K562 (cell line): Measurements from ENCODE around the gene KIFC3. TPM values are rescaled to one million over a fixed set of nuclear protein-coding genes. Genes with fewer than 3 reads are reported as not detected.

Experiments
- ATAC-seq: fragments of 200-7000 bp; cut with Tn5 transposase; 3 replicates; pipeline ENCODE4 v1.9.1; 2020; ENCODE audit warnings: moderate library complexity
- BruUV-seq: library from RNA; stranded (reverse); fragments of 400-500 nt; replicated peaks from 2 replicates; lab custom pipeline; 2021; lab: Mats Ljungman, UMichigan
- CTCF ChIA-PET: fragments of 300-600 bp; formaldehyde crosslinking; extraction: SDS; loops from one replicate; lab custom pipeline; 2021; ENCODE audit warnings: low intra/inter-chr PET ratio; lab: Yijun Ruan, JAX
- POLR2A ChIA-PET: fragments of 300-600, 350-650 bp; sonication (Branson Sonifier 250); formaldehyde crosslinking; extraction: SDS; loops from one replicate; lab custom pipeline; 2021; ENCODE audit warnings: antibody characterized with exemption, inconsistent platforms; lab: Yijun Ruan, JAX
- DNase-seq, 4 experiments: peaks; one replicate each; pipeline versions ENCODE4 v3.0.0 to v3.0.0-alpha.2; 2011 to 2018; ENCODE audit warnings: low spot score in 3 of 4, mixed read lengths in 3 of 4; ENCODE audit errors: extremely low read depth in 1 of 4
- FAIRE-seq: peaks from 2 replicates; lab custom pipeline; 2011; peaks lifted over from hg19 to GRCh38; lab: Jason Lieb, UNC
- H2AFZ ChIP-seq: 2 replicates; pipeline ENCODE4 v1.6.0; 2011; ENCODE audit warnings: low read depth, low read length, control low read depth, inconsistent platforms
- H3K27ac ChIP-seq: fragments of 200-600 bp; 3 replicates; pipeline ENCODE4 v1.8.0; 2011; ENCODE audit warnings: low read depth, mild to moderate bottlenecking, control low read depth, inconsistent platforms, low read length, moderate library complexity, mixed read lengths; ENCODE audit errors: extremely low read depth
- H3K27me3 ChIP-seq, 2 experiments: fragments of 300-600 bp in 1 of 2; 2 replicates in 1 of 2; 3 replicates in 1 of 2; pipeline versions ENCODE4 v1.6.0 to v1.8.0; 2011; ENCODE audit warnings: inconsistent platforms in 2 of 2, low read length in 2 of 2, mild to moderate bottlenecking in 1 of 2, mixed read lengths in 1 of 2, moderate library complexity in 1 of 2; ENCODE audit not compliant: control insufficient read depth in 2 of 2, insufficient read depth in 2 of 2
- H3K36me3 ChIP-seq: fragments of 300-600 bp; 3 replicates; pipeline ENCODE4 v1.8.0; 2011; ENCODE audit warnings: mild to moderate bottlenecking, low read length, inconsistent platforms; ENCODE audit not compliant: control insufficient read depth, insufficient read depth
- H3K4me1 ChIP-seq, 2 experiments: fragments of 200-600 bp in 1 of 2; replicated peaks in 1 of 2; 2 replicates in 1 of 2; 3 replicates in 1 of 2; pipeline versions ENCODE4 v1.5.1 to v1.8.0; 2011; ENCODE audit warnings: inconsistent platforms in 2 of 2, low read length in 2 of 2, mild to moderate bottlenecking in 1 of 2, mixed read lengths in 1 of 2, moderate library complexity in 1 of 2; ENCODE audit not compliant: control insufficient read depth in 2 of 2, insufficient read depth in 2 of 2
- H3K4me2 ChIP-seq: 2 replicates; pipeline ENCODE4 v1.6.1; 2011; ENCODE audit warnings: low read length, control low read depth, inconsistent platforms, mixed read lengths; ENCODE audit not compliant: insufficient read depth
- H3K4me3 ChIP-seq: fragments of 200-600 bp; sonication (generic), shearing (Covaris generic); 2 replicates; pipeline ENCODE4 v1.5.1; 2016; ENCODE audit warnings: control low read depth, inconsistent platforms
- H3K79me2 ChIP-seq: fragments of 200-600 bp; 3 replicates; pipeline ENCODE4 v1.8.0; 2011; ENCODE audit warnings: low read length, inconsistent platforms; ENCODE audit not compliant: control insufficient read depth, insufficient read depth
- H3K9ac ChIP-seq, 2 experiments: 2 replicates each; pipeline versions ENCODE4 v1.6.0 to v1.6.1; 2011; ENCODE audit warnings: low read depth in 2 of 2, low read length in 2 of 2, control low read depth in 1 of 2, inconsistent platforms in 1 of 2, mild to moderate bottlenecking in 1 of 2, mixed read lengths in 1 of 2; ENCODE audit not compliant: insufficient read depth in 1 of 2
- H3K9me1 ChIP-seq: one replicate; pipeline ENCODE4 v1.6.0; 2011; ENCODE audit warnings: inconsistent platforms, mild to moderate bottlenecking, low read length, moderate library complexity; ENCODE audit not compliant: control insufficient read depth, insufficient read depth
- H3K9me3 ChIP-seq: replicated peaks from 2 replicates; pipeline ENCODE4 v1.5.1; 2011; ENCODE audit warnings: low read depth, low read length, inconsistent platforms; ENCODE audit not compliant: control insufficient read depth, insufficient read depth
- H4K20me1 ChIP-seq: replicated peaks from 2 replicates; pipeline ENCODE4 v1.6.1; 2011; ENCODE audit warnings: low read length, inconsistent platforms, mixed read lengths; ENCODE audit not compliant: control insufficient read depth, insufficient read depth
- CTCFL ChIP-seq: IDR thresholded peaks from 2 replicates; pipeline ENCODE4 v1.6.1; 2011; ENCODE audit warnings: borderline replicate concordance, low read depth, mild to moderate bottlenecking, moderate library complexity, low read length; ENCODE audit not compliant: insufficient read depth, poor library complexity, severe bottlenecking
- HDAC6 ChIP-seq: IDR thresholded peaks from 2 replicates; pipeline ENCODE4 v1.6.1; 2012; ENCODE audit warnings: low read depth, mild to moderate bottlenecking, control low read depth, inconsistent platforms, low read length, moderate library complexity
- MEF2D ChIP-seq: conservative IDR thresholded peaks from 2 replicates; pipeline ENCODE4 v1.6.1; 2016; ENCODE audit warnings: low read depth, missing genetic modification characterization, missing compliant biosample characterization
- PKNOX1 ChIP-seq: fragments of 450-650 bp; IDR thresholded peaks from 2 replicates; pipeline ENCODE4 v1.6.1; 2016
- POLR2A ChIP-seq: fragments of 450-650 bp; conservative IDR thresholded peaks from 2 replicates; pipeline ENCODE4 v1.6.1; 2016
- RBM14 ChIP-seq: fragments of 200-400 bp; formaldehyde crosslinking; IDR thresholded peaks from 2 replicates; pipeline ENCODE4 v1.6.1; 2018; ENCODE audit warnings: low read depth, mild to moderate bottlenecking, low read length, moderate library complexity, borderline replicate concordance; ENCODE audit not compliant: insufficient read depth
- RBM22 ChIP-seq: fragments of 200-400 bp; formaldehyde crosslinking; IDR thresholded peaks from 2 replicates; pipeline ENCODE4 v1.6.1; 2018; ENCODE audit warnings: low read length, low read depth; ENCODE audit not compliant: poor library complexity, severe bottlenecking
- SIX5 ChIP-seq, 2 experiments: IDR thresholded peaks; 2 replicates each; pipeline ENCODE4 v1.6.1; 2011; ENCODE audit warnings: low read length in 2 of 2, borderline replicate concordance in 1 of 2, low read depth in 1 of 2, mild to moderate bottlenecking in 1 of 2, moderate library complexity in 1 of 2; ENCODE audit not compliant: insufficient read depth in 1 of 2
- TFAP4 ChIP-seq: sonication (generic); formaldehyde crosslinking; IDR thresholded peaks from 2 replicates; pipeline ENCODE4 v1.8.0; 2022; ENCODE audit warnings: missing genetic modification reagents, mild to moderate bottlenecking, moderate library complexity, borderline replicate concordance
- ZKSCAN3 ChIP-seq: fragments of 250-450 bp; sonication (Bioruptor Pico); IDR thresholded peaks from 2 replicates; pipeline ENCODE4 v1.4.0; 2020
- ZNF224 ChIP-seq: sonication (generic); formaldehyde crosslinking; IDR thresholded peaks from 2 replicates; pipeline ENCODE4 v1.8.0; 2022; ENCODE audit warnings: mild to moderate bottlenecking, missing genetic modification reagents
- WGBS: fragments of 100-300 bp; shearing (Covaris generic); methylation state at CpG from one replicate; pipeline ENCODE4 v1.1.6; 2016; ENCODE audit warnings: low coverage, mixed read lengths; ENCODE audit not compliant: insufficient coverage; ENCODE audit errors: missing lambda C conversion rate; 5-methylcytosine and 5-hydroxymethylcytosine counted together
- in situ Hi-C: fragments of 300-500 bp; cut with MboI; formaldehyde crosslinking; loops from 4 replicates; pipeline ENCODE4 v1.15.0; 2018; ENCODE audit warnings: inconsistent platforms, mixed read lengths
- intact Hi-C: fragments of 100-400 bp; cut with micrococcal nuclease; formaldehyde crosslinking; loops from 2 replicates; pipeline ENCODE4 v1.14.2; 2022
- polyA plus RNA-seq, 8 experiments: library from polyadenylated mRNA; depleted of rRNA in 4 of 8; stranded (reverse) in 5 of 8; unstranded in 3 of 8; fragments of >200 nt; fragmentation: Nextera tagmentation in 2 of 8; fragmentation: Illumina TruSeq in 1 of 8; extraction: Ambion mirVana in 2 of 8; extraction: Trizol in 1 of 8; gene quantifications; 2 replicates each; pipeline versions ENCODE4 v1.2.1 to v1.2.3, GENCODE V29; 2011 to 2014; ENCODE audit warnings: inconsistent platforms in 1 of 8, missing spikeins in 1 of 8
- total RNA-seq, 7 experiments: library from RNA; depleted of rRNA in 6 of 7; stranded (reverse); fragments of >200 nt in 6 of 7; fragmentation: Illumina TruSeq in 2 of 7; extraction: Trizol in 2 of 7; gene quantifications; 2 replicates each; pipeline versions ENCODE4 v1.2.1 to v1.2.3, GENCODE V29; 2011 to 2021; ENCODE audit warnings: low replicate concordance in 1 of 7

Gene KIFC3
- total and polyA plus RNA-seq, 9 of the 15 experiments (the other 6 are each of a cell fraction or from before 2014, with no cell fraction given), result 0.23 to 105 (median 26.2) TPM

- H3K9ac ChIP-seq, result no peak overlapping the region; a peak in 1 of 4 replicates
- no peak overlapping the region for H2AFZ ChIP-seq
- peaks cover 0 to 3% of the 10 kb centered on the region in 2 experiments; a peak in 1 of 5 replicates for H3K4me1 ChIP-seq
- H3K9me1 ChIP-seq, result no peaks in the 10 kb centered on the region
- no peaks in the 10 kb centered on the region for H4K20me1 ChIP-seq
- no peaks in the 10 kb centered on the region for H3K9me3 ChIP-seq
- TF ChIP-seq HDAC6 (no peak), RBM14 (no peak), SIX5 (IDR thresholded peaks at IDR 0.05; ENCODE audit: borderline replicate concordance in 1 of 2, insufficient read depth in 1 of 2, low read depth in 1 of 2, low read length in 2 of 2) (no peak), CTCFL (no peak), ZKSCAN3 (CRISPR knock-in tag) (no peak), POLR2A (no peak), MEF2D (tag) (no peak), RBM22 (no peak), ZNF224 (CRISPR knock-in tag) (no peak), PKNOX1 (no peak), TFAP4 (CRISPR knock-in tag) (no peak)
- ATAC-seq (no peak), FAIRE-seq (no peak), DNase-seq (no peak)
- BruUV-seq, result no TSS peak
- no peak overlapping the region for H3K4me3 ChIP-seq
- no peaks in the 10 kb centered on the region for H3K79me2 ChIP-seq
- POLR2A ChIA-PET, result no interaction called here
- 71% methylated on average over 10 of the region's 11 CpGs for WGBS
- intact Hi-C loops, result no loop called here
- H3K4me2 ChIP-seq, result no peak overlapping the region
- H3K27ac ChIP-seq, result no peak overlapping the region
- peaks cover 65% of the 10 kb centered on the region; the same call in 2 of the 3 replicates for H3K36me3 ChIP-seq
- in situ Hi-C loops, result no loop called here
- H3K27me3 ChIP-seq, result no peaks in the 10 kb centered on the region
- CTCF ChIA-PET, result no interaction called here
These were observed 29.3 kb downstream of the KIFC3 start for GRCh38 chr16:57773019-57773418.
